Effector memory CD4-positive, alpha-beta T cell (primary cell): Measurements from ENCODE around the gene MRPL3.

Experiments
- DNase-seq, 3 donors: peaks; one replicate each; pipeline ENCODE4 v3.0.0-alpha.2; 2020
- H3K27ac ChIP-seq: 2 replicates; pipeline ENCODE4 v1.7.0; 2013; ENCODE audit warnings: mild to moderate bottlenecking, low read length, moderate library complexity; ENCODE audit not compliant: insufficient read depth, poor library complexity, severe bottlenecking
- H3K27me3 ChIP-seq: replicated peaks from 2 replicates; pipeline ENCODE4 v1.7.0; 2013; ENCODE audit warnings: mild to moderate bottlenecking, low read length; ENCODE audit not compliant: insufficient read depth, control insufficient read depth, poor library complexity, severe bottlenecking
- H3K36me3 ChIP-seq: 2 replicates; pipeline ENCODE4 v1.7.0; 2013; ENCODE audit warnings: mild to moderate bottlenecking, low read length, moderate library complexity; ENCODE audit not compliant: control insufficient read depth, insufficient read depth
- H3K4me1 ChIP-seq: 2 replicates; pipeline ENCODE4 v1.7.0; 2013; ENCODE audit warnings: low read length, mild to moderate bottlenecking; ENCODE audit not compliant: control insufficient read depth, insufficient read depth, poor library complexity, severe bottlenecking
- H3K4me3 ChIP-seq: 2 replicates; pipeline ENCODE4 v1.7.0; 2013; ENCODE audit warnings: low read length, low read depth, mild to moderate bottlenecking; ENCODE audit not compliant: insufficient read depth, poor library complexity, severe bottlenecking
- H3K9me3 ChIP-seq: 2 replicates; pipeline ENCODE4 v1.7.0; 2013; ENCODE audit warnings: mild to moderate bottlenecking, low read length, moderate library complexity; ENCODE audit not compliant: control insufficient read depth

The MRPL3 gene

GRCh38 chr3:131540143-131540542, 37.4 kb upstream of the MRPL3 start:
- H3K27me3 ChIP-seq = no peaks in the 10 kb centered on the region
- H3K36me3 ChIP-seq = no peaks in the 10 kb centered on the region
- H3K4me3 ChIP-seq = no peak overlapping the region
- no peaks in the 10 kb centered on the region for H3K4me1 ChIP-seq
- no peaks in the 10 kb centered on the region for H3K9me3 ChIP-seq
- H3K27ac ChIP-seq = no peak overlapping the region
- DNase-seq = no peak

- Histone ChIP-seq H3K4me3 (no peak overlapping the region), H3K9me3 (no peaks in the 10 kb centered on the region), H3K27me3 (no peaks in the 10 kb centered on the region), H3K36me3 (no peaks in the 10 kb centered on the region), H3K4me1 (no peaks in the 10 kb centered on the region), H3K27ac (no peak overlapping the region)
- no peak for DNase-seq
These were observed 36.2 kb upstream of the MRPL3 start for GRCh38 chr3:131538968-131539367.

- Histone ChIP-seq H3K4me3 (no peak overlapping the region), H3K9me3 (no peaks in the 10 kb centered on the region), H3K36me3 (no peaks in the 10 kb centered on the region)
These were observed 34.8 kb upstream of the MRPL3 start for GRCh38 chr3:131537531-131537930.

GRCh38 chr3:131535596-131535995, 32.8 kb upstream of the MRPL3 start:
- Histone ChIP-seq H3K27ac (no peak overlapping the region), H3K36me3 (no peaks in the 10 kb centered on the region), H3K27me3 (no peaks in the 10 kb centered on the region), H3K4me1 (no peaks in the 10 kb centered on the region), H3K4me3 (no peak overlapping the region), H3K9me3 (no peaks in the 10 kb centered on the region)
- no peak for DNase-seq

More at GRCh38 chr3:131537531-131537930, 34.8 kb upstream of the MRPL3 start:
- H3K27ac ChIP-seq = no peak overlapping the region
- DNase-seq = no peak
- no peaks in the 10 kb centered on the region for H3K4me1 ChIP-seq
- H3K27me3 ChIP-seq = no peaks in the 10 kb centered on the region

GRCh38 chr3:131535131-131535530, 32.4 kb upstream of the MRPL3 start:
- no peak for DNase-seq
- no peaks in the 10 kb centered on the region for H3K4me1 ChIP-seq
- H3K27ac ChIP-seq = no peak overlapping the region
- H3K27me3 ChIP-seq = no peaks in the 10 kb centered on the region
- no peak overlapping the region for H3K4me3 ChIP-seq
- H3K36me3 ChIP-seq = no peaks in the 10 kb centered on the region
- no peaks in the 10 kb centered on the region for H3K9me3 ChIP-seq

- H3K4me1 ChIP-seq = no peaks in the 10 kb centered on the region
- no peak overlapping the region for H3K27ac ChIP-seq
- H3K4me3 ChIP-seq = no peak overlapping the region
- H3K36me3 ChIP-seq = no peaks in the 10 kb centered on the region
- H3K9me3 ChIP-seq = no peaks in the 10 kb centered on the region
- H3K27me3 ChIP-seq = no peaks in the 10 kb centered on the region
- no peak for DNase-seq
These were observed 29.9 kb upstream of the MRPL3 start for GRCh38 chr3:131532645-131533044.

- Histone ChIP-seq H3K36me3 (no peaks in the 10 kb centered on the region), H3K9me3 (no peaks in the 10 kb centered on the region), H3K27ac (no peak overlapping the region), H3K27me3 (no peaks in the 10 kb centered on the region), H3K4me3 (no peak overlapping the region), H3K4me1 (no peaks in the 10 kb centered on the region)
- DNase-seq = no peak
These were observed 28.1 kb upstream of the MRPL3 start for GRCh38 chr3:131530843-131531242.

GRCh38 chr3:131530388-131530787, 27.6 kb upstream of the MRPL3 start:
- no peaks in the 10 kb centered on the region for H3K9me3 ChIP-seq
- H3K27me3 ChIP-seq = no peaks in the 10 kb centered on the region
- no peak overlapping the region for H3K4me3 ChIP-seq
- no peaks in the 10 kb centered on the region for H3K36me3 ChIP-seq
- no peak overlapping the region for H3K27ac ChIP-seq
- no peaks in the 10 kb centered on the region for H3K4me1 ChIP-seq
- no peak for DNase-seq

- Histone ChIP-seq H3K27me3 (no peaks in the 10 kb centered on the region), H3K4me3 (no peak overlapping the region)
These were observed 24.1 kb upstream of the MRPL3 start for GRCh38 chr3:131526801-131527347.

GRCh38 chr3:131518680-131519079, 15.9 kb upstream of the MRPL3 start:
- Histone ChIP-seq H3K4me3 (no peak overlapping the region), H3K9me3 (no peaks in the 10 kb centered on the region), H3K27me3 (no peaks in the 10 kb centered on the region), H3K4me1 (no peaks in the 10 kb centered on the region), H3K27ac (no peak overlapping the region), H3K36me3 (no peaks in the 10 kb centered on the region)
- no peak for DNase-seq

More at GRCh38 chr3:131526801-131527347, 24.1 kb upstream of the MRPL3 start:
- no peak for DNase-seq
- Histone ChIP-seq H3K27ac (no peak overlapping the region), H3K4me1 (no peaks in the 10 kb centered on the region), H3K9me3 (no peaks in the 10 kb centered on the region), H3K36me3 (no peaks in the 10 kb centered on the region)
